ENCODE results near the gene ZNF777.

ZNF777 gene

GRCh38 chr7:149385195-149385950 lies 75.5 kb downstream of the ZNF777 start:
- TF ChIP-seq CTCF (IDR thresholded peaks at IDR 0.05) (no peak), ZFX (IDR thresholded peaks at IDR 0.05; ENCODE audit: borderline replicate concordance) (no peak)
- H3K27ac ChIP-seq = no peak overlapping the region

Measured in 22Rv1 (cell line).